Activated CD4-positive, alpha-beta T cell treated with anti-CD3 and anti-CD28 coated beads, Interleukin-10, Interleukin-2, amounts not matched to agents 100 ng/mL and 50 ng/mL, durations not matched to agents 16 hours and 8 hours (primary cell): ENCODE results near the gene MICA.

Experiments used
- DNase-seq: peaks from one replicate; pipeline ENCODE4 v3.0.0-alpha.2; 2020

MICA gene

GRCh38 chr6:31462026-31462963 is 58.9 kb downstream of the MICA start:
- no peak for DNase-seq

GRCh38 chr6:31462964-31463870 is 59.8 kb downstream of the MICA start:
- peak; percentile 94 for DNase-seq

- DNase-seq = no peak
These were observed 61.1 kb downstream of the MICA start for GRCh38 chr6:31464252-31465184.
